Right ventricle myocardium superior (tissue), 1 donor: Measurements from ENCODE around the gene WARS2. TPM values are rescaled to one million over a fixed set of nuclear protein-coding genes. Genes with fewer than 3 reads are reported as not detected.

ENCODE experiments used
- ATAC-seq: fragments of 200-7000 bp; cut with Tn5 transposase; one replicate; pipeline ENCODE4 v1.9.1; 2020; ENCODE audit warnings: mild to moderate bottlenecking; ENCODE audit not compliant: poor library complexity
- DNase-seq: peaks from one replicate; pipeline ENCODE4 v3.0.0-alpha.2; 2020
- intact Hi-C: fragments of 100-400 bp; cut with DNase I; formaldehyde crosslinking; loops from one replicate; pipeline ENCODE4 v1.11.2; 2022
- total RNA-seq: library from RNA; stranded (reverse); fragmentation: NEBNext Ultra II Directional; extraction: Animal tissue kit (Norgen Biotek cat#: 25700); gene quantifications from one replicate; pipeline ENCODE4 v1.2.1, GENCODE V29; 2021
- donor health status: DM: no; HTN: yes; CAD: no; lungs with severe emphysema.

Gene WARS2
- total RNA-seq, 1 donor from 2014 or later = 6.5 TPM

DNA sequence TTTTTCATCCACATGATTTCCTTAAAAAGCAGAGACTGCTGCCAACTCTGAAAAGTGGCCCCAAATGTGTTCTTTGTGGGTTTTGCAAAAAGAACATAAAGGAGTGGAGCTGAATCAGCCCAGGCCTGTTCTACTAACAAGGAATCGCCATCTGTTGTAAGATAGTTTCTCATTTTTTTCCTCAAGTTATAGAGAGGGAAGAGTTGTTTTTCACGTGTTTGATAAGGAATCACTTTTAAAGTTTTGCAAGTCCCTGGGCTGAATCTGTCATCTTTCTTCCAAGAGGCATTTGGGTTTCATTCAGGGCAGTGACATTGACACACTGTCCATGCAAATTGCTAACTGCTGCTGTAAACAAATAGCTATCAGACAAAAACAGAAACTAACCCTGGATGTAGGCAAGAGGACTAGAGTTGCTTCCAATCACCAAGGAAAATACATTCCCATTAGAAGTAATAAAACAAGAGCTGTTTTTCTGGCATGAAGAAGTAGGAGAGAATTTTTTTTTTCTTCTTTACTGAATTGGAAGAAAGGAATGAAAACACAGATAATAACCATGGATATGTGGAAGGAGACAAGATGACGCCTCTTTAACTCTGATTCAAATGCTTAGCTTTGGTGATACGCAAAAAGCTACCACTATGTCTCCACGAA, 93.5 kb downstream of the WARS2 start:
- DNase-seq (no peak), ATAC-seq (peak; percentile 71)
- intact Hi-C loops = no loop called here

DNA sequence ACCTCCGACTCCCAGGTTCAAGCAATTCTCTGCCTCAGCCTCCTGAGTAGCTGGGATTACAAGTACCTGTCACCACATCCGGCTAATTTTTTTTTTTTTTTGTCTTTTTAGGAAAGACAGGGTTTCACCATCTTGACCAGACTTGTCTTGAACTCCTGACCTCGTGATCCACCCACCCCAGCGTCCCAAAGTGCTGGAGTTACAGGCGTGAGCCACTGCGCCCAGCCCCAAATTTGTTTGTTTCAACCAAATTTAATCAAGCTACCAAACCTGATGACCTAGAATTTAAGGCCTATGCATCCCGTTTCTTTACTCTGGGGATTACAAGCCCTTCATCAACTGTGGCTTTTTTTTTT, 94.0 kb downstream of the WARS2 start:
- intact Hi-C loops = no loop called here
- ATAC-seq (peak; percentile 28), DNase-seq (peak; percentile 57)

DNA sequence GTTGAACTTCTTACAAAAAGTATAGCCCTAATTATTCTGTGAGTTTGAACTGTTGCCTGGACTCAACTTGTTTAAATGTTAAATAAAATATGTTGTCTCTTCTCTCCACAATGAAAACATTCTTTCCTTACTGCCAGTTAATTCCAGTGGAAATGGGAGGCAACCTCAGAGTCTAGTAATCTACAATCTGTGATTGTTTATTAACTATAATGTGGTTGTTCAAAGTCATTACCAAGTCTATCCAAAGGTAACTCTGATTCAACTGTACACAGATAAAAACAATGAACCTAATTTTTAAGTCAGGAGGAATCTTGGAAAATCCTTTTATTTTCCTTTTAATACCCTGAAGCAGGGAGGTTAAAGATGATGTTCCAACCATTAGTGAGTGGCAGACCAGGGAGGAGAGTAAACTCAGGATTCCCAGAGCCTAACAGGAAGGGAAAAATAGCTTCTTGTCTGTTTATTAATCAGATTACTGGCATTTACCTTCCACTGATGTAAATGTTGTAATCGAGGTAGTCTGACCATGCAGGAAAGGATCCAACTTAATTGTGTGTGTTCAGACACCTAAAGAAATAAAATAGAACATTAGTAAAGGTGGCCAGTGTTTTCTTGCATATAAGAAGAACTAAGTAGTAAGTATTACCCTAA, 95.2 kb downstream of the WARS2 start:
- no peak for ATAC-seq
- no peak for DNase-seq
- intact Hi-C loops = no loop called here

DNA sequence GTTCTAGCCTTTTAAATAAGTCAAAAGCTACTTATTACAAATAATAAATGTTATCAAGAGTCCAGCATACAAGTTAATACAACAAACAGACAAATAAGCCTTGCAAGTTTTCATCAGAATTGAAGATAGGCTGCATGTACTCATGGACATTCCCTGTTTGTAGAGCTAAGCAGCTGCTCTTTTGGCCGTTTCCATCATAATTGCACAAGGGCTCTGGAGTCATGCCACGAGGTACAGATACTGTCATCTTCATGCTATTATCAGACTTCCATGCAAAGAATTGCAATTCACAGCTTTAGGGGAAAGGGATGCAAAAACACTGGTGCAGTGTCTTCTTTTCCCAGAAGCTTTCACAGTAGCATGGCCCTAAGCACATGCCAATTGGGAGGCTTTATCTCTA, 99.5 kb downstream of the WARS2 start:
- intact Hi-C loops = no loop called here
- peak; percentile 78 for ATAC-seq
- DNase-seq = peak; percentile 54

DNA sequence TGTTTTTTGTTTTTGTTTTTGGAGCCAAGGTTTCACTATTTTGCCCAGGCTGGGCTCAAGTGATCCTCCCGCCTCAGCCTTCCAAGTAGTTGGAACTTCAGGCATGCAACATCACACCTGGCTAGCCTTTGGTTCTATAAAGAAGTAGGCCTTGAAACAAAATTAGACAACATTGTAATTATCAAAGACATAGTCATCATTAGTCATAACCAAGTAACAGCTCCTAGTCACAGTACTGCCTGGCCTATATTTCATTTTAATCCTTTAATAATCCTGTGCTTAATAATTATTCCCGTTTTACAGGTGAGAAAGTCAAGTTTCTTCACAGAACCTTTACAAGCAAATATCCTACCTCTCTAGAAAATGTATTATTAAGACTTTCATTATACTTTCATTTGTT, 100.0 kb downstream of the WARS2 start:
- no peak for ATAC-seq
- no peak for DNase-seq
- intact Hi-C loops = no loop called here

DNA sequence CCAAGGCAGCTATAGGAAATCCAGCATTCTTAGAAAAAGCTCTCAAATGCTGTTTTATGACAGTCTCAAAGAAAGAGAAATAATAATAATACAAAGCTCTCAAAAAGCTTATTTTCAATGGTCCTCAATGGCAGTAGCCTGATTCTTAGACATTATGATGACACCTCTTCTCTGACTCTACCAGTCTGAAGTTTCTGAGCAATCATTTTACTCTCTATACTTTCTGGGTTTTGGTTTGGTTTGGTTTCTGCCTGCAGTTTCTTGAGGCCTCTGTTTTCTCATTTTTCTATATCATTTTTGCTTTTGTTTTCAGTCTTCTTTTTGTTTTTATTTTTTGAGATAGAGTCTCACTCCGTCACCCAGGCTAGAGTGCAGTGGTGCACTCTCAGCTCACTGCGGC, 102.1 kb downstream of the WARS2 start:
- no peak for DNase-seq
- ATAC-seq = no peak
- intact Hi-C loops = no loop called here

DNA sequence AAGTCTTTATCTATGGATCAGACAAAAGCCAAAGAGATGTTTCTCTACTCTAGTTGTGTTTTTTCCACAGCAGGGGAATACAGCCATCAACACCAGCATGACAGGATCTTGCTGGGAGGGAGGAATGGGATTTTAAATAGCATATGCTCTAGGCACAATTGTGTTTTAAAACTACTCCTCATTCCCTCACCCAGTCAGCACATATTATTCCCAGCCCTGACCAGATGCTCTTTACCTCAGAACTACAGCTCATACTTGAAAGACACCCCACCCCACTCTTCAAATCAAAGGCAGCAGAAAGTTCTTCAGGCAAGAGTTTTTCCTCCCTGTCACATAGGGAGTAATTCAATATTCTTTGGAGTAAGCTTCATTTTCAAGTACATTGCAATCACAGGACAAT, 106.1 kb downstream of the WARS2 start:
- no peak for ATAC-seq
- intact Hi-C loops = no loop called here
- no peak for DNase-seq

DNA sequence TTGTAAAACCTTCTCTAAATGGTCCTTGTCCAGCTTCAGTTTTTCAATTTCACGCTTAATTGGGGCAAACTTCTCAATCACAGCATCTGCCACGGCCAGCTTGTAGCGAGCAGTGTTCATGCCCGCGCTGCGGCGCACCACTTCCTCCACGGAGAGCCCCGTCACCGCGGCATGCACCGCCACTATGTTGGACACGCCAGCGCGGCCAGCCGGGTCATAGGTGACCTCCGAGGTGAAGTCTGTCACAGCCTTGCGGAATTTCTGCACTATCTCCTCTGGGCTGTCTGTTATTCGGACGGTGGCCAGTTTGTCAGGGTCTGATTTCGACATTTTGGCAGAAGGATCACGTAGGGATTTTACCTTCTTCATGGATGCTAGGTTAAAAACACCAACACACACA, 107.5 kb downstream of the WARS2 start:
- ATAC-seq (no peak), DNase-seq (no peak)
- intact Hi-C loops = no loop called here

DNA sequence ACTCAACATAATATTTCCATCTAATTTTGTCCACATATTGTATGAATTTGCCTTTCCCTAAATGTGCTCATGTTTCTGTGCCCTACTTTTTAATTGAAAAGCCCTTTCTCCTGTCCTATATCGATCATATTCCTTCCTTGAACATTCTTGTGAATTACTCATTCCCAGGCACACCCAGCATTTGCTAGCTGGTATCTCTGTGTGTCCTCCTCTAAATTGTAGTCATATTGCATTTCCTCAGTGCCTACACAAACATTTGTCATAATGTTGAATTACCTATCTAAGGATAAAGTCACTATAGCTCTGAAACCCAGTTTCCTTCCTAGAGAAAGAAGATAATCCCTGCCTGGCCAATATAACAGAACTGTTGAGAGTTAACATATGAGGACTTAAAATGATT, 112.7 kb downstream of the WARS2 start:
- DNase-seq (no peak), ATAC-seq (no peak)
- intact Hi-C loops = no loop called here

DNA sequence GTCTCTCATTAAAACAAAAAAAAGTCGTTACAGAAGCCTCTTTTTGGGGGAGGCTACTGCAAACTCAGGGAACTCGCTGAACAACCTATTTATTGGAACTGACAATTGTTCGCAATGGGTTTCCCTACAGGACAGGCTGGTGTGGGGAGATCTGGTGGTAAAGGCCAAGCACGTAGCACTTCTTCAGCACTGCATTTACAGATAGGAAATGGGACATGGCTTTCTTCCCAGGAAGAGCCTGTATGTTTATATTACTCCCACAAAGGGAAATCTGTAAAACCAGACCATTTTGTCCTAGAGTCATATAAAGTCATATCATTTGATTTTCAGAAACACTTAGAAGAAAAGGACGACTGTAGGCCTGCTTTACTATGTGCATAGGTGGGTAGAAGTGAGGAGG, 113.5 kb downstream of the WARS2 start:
- intact Hi-C loops = no loop called here
- DNase-seq = no peak
- ATAC-seq = no peak

DNA sequence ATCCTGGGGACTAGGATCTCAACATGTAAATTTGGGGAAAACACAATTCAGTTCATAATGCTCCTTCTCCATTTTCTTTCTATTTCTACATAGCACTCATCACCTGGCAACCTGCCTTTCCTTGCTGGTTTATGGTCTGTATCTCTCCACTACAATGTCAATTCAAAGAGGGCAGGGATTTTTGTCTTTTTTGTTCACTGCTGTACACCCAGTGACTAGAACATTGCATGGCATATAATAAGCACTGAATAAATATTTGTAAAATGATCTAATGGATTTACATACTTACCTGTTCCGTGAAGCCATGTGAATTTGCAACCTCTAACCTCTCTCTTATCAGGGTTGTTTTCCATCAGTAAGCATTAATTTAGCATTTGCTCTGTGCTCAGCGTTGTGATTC, 124.9 kb downstream of the WARS2 start:
- no peak for ATAC-seq
- intact Hi-C loops = no loop called here
- DNase-seq = no peak

DNA sequence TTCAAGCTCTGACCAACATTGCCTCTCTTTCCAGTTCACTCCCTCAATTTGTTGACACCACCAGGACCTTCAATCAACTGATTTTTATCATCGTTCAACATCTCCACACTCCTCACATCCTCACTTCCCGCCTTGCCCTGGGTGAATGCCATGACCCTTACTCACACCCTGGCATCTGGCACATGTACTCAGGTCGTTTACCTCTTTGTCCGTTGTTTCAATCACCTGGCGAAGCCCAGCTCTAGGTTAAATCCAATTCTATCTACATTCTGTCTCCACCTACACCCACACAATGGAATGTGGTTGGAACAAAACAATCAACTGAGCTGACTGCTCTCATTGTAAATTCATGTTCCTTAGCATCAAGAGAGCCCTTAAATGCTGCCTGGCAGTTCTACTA, 128.1 kb downstream of the WARS2 start:
- intact Hi-C loops = no loop called here
- DNase-seq (no peak), ATAC-seq (no peak)

DNA sequence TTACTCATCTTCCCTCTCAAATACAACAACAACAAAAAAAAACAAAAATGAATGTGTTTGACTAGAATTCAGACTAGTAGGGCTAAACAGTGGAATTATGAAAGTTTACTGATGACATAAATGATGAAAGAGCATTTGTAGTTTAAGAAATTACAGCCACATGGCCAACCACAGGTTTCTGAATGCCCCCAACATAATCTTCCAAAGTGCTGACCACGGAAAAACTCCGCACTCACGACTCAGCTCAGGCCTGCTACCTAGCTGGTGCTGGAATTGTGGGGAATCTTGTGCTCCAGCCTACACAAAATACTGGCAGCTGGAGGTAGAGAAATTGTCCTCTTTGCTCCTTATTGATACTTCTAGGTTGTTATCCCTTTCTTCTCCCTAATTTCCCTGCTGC, 128.7 kb downstream of the WARS2 start:
- DNase-seq (no peak), ATAC-seq (no peak)
- intact Hi-C loops = no loop called here

DNA sequence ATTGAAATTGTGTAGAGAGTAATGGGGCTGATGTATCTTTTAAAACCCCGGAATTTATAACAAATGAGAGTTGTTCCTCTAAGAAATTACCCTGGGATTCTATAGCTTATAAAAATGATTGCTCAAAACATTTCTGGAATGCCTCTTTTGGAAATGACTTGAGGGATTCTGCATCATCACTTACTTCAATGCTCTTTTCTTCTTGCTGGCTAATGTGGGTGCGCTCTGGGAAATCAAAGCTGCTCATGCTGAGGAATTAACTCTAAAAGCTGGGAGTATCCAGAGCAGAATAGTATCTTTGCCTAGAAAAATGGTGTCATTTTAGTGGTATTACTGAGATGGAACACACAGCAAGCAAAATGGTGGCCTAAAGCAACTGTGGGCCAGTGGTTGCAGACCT, 129.3 kb downstream of the WARS2 start:
- no peak for ATAC-seq
- intact Hi-C loops = no loop called here
- DNase-seq = no peak

DNA sequence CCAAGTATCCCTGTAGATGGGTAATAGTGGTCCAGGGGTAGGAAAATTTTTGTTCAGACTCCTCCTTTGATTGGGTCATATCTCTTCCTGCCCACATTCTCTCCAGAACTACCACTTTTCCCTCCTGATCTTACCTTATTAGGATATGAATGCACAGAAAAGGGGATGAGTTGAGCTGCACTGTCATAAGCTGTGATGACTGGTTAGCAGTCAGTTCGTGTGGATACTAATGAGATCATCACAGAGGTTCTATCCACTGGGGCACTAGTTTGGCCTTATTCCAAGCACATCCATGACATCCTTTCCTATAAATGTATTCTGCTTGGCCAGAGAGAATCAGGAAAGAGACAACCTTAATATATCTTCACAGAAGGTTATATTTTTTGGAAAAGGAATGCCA, 130.3 kb downstream of the WARS2 start:
- intact Hi-C loops = no loop called here
- no peak for ATAC-seq
- no peak for DNase-seq

DNA sequence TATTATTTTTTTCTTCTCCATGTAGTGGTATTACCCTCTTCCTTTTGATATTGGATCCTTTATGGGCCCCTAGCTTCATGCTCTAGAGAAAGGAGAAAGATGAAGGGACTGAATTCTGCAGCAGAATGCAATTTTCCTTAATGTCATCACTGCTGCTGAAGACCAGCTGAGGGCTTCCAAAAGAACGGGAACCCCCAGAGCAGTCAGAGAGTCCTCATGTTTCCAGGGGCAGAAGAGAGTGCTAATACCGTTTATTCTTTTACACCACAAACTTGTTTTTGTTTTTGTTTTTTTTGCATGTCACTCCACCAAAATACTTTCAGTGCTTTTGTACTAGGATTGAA, 131.2 kb downstream of the WARS2 start:
- ATAC-seq = no peak
- no peak for DNase-seq
- intact Hi-C loops = loop anchor here (5.0 kb wide), 2 partner anchors 787 to 857 kb away; no protein-coding TSS in a partner anchor

DNA sequence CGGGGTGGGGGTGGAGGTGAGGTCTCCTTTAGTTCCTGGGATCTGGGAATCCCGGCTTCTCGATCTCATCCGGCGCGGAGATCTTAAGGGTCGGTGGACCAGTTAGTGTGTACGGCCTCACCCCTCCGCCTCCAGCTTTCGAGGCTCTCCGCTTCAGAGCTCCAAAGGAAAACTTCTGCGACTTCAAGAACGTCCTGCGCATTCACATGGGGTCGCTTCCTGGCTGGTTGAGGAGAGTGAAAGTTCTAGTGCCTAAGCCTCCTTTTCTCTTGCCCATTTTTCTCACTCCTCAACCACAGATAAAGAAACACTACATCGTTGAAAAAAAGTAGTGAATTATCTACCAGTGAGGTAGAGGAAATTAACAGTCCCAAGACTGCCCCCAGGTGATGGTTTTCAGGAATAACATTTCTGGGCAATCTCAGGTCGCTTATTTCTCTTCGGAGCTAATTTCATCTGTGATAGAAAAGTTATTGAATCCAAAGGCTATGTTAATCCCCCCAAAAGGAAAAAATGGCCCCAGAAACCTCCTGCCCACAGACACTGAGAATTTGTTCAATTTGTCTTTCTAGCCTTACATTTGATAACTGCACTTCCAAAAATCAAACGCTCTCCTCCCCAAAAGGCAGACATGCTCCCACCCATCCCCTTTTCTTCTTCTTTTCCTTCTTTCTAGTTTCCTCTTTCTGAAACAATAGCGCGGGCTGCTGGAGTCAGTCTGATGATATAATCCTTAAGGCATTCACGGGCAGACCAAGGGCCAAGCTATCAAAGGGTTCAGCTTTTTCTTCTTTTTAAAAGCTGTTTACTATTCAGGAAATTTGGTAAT, 131.8 kb downstream of the WARS2 start:
- no peak for DNase-seq
- peak; percentile 87 for ATAC-seq
- intact Hi-C loops = loop anchor here (5.0 kb wide), 2 partner anchors 786 to 856 kb away; no protein-coding TSS in a partner anchor

DNA sequence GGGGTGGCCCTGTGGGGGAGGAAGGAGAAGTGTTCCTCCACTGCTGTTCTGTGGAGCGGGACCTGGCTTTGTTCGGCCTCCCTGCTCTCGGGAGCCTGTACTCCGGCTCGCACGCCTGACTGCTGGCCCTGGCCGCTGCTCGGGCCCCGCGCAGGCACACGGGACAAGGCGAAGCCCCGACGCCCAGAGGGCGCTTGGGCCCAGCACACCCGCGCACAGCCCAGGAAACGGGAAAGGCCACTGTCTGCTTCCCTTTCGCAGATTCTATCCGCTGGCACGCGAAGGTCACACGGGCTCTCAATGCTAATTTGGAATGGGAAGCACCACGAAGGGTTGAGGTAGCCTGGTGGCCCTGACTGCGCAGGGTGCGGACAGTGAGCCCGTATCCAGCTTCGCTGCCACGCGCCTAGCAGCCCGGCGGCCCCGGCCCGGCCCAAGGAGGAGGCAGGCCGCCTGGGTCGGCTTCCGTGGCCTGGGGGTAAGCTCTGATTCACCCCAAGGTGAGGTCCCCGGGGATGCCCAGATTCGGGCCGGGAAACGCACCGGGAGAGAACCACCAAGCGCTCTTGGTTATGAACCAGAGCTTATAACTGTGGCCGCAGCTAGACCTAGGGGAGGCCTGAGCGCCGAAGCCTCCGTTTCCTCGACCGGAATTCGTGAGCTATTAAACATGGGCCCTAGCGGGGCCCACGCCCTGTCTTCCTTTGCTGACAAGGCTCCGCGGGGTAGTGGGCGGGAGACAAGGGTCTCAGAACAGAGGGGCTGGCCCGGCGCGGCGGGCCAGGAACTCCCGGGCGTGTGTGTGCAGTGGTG, 132.6 kb downstream of the WARS2 start:
- ATAC-seq (peak; percentile 41), DNase-seq (no peak)
- intact Hi-C loops = loop anchor here (5.0 kb wide), 2 partner anchors 786 to 856 kb away; no protein-coding TSS in a partner anchor

DNA sequence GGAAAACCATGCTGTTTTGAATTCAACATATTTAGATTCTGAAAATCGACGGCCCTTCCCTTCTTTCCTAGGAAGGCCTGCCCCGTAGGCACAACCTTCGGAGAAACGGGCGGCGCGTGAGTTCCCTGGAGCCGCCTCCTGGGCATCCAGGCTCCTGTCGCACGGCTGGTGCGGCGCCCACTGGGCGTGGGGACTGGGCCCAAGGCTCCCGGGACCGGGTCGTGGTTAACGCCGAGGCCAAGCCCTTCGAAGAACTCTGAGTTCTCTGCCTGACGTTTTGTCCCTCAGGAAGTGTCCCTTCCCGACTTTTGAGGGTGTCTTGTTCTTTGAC, 133.1 kb downstream of the WARS2 start:
- ATAC-seq = no peak
- DNase-seq = no peak
- intact Hi-C loops = loop anchor here (5.0 kb wide), 2 partner anchors 785 to 855 kb away; no protein-coding TSS in a partner anchor
